Activated T-helper 1 cell treated with anti-CD3 and anti-CD28 coated beads, Interleukin-12 subunit alpha, Interleukin-12 subunit beta, Interleukin-2, Interleukin-4 antibody, amounts not matched to agents 30 ng/mL and 10 ng/mL and 1 ng/mL, durations not matched to agents 14 hours and 24 hours and 36 hours (primary cell): ENCODE data around the gene PRSS48. TPM values are rescaled to one million over a fixed set of nuclear protein-coding genes. Genes with fewer than 3 reads are reported as not detected.
"Not testable (repeated sequence)": the region's sequence is repeated elsewhere in the genome, so short reads cannot be mapped to it uniquely, and the experiment has no call there.

Source experiments
- DNase-seq: peaks from one replicate; pipeline ENCODE4 v3.0.0; 2021; ENCODE audit warnings: low spot score
- H3K27ac Mint-ChIP-seq: one replicate; pipeline ENCODE4 v1.8.0; 2021; ENCODE audit warnings: mild to moderate bottlenecking, mixed read lengths
- H3K27me3 Mint-ChIP-seq: one replicate; pipeline ENCODE4 v1.8.0; 2022; ENCODE audit warnings: mild to moderate bottlenecking, moderate library complexity, mixed read lengths; ENCODE audit not compliant: insufficient read depth
- H3K36me3 Mint-ChIP-seq: one replicate; pipeline ENCODE4 v1.8.0; 2021; ENCODE audit warnings: low read depth, mixed read lengths
- H3K4me1 Mint-ChIP-seq: one replicate; pipeline ENCODE4 v1.8.0; 2021; ENCODE audit warnings: low read depth, mixed read lengths
- H3K4me3 Mint-ChIP-seq: one replicate; pipeline ENCODE4 v1.8.0; 2021; ENCODE audit warnings: mild to moderate bottlenecking, moderate library complexity, mixed read lengths
- H3K9me3 Mint-ChIP-seq: one replicate; pipeline ENCODE4 v1.8.0; 2021; ENCODE audit warnings: mixed read lengths
- intact Hi-C: fragments of 100-400 bp; cut with micrococcal nuclease; formaldehyde crosslinking; loops from one replicate; pipeline ENCODE4 v1.15.1; 2024
- total RNA-seq: library from RNA; stranded (reverse); gene quantifications from 2 replicates; pipeline ENCODE4 v1.2.3, GENCODE V29; 2022

The PRSS48 gene
- total RNA-seq, 1 donor from 2014 or later: not detected

GRCh38 chr4:151267822-151268535 lies 9.0 kb upstream of the PRSS48 start:
- intact Hi-C loops: no loop called here
- H3K27me3 Mint-ChIP-seq: peaks cover 4% of the 10 kb centered on the region
- H3K4me3 Mint-ChIP-seq: no peak overlapping the region
- no peak for DNase-seq
- H3K27ac Mint-ChIP-seq: no peak overlapping the region
- no peaks in the 10 kb centered on the region for H3K4me1 Mint-ChIP-seq
- no peaks in the 10 kb centered on the region for H3K36me3 Mint-ChIP-seq
- no peaks in the 10 kb centered on the region for H3K9me3 Mint-ChIP-seq

DNA sequence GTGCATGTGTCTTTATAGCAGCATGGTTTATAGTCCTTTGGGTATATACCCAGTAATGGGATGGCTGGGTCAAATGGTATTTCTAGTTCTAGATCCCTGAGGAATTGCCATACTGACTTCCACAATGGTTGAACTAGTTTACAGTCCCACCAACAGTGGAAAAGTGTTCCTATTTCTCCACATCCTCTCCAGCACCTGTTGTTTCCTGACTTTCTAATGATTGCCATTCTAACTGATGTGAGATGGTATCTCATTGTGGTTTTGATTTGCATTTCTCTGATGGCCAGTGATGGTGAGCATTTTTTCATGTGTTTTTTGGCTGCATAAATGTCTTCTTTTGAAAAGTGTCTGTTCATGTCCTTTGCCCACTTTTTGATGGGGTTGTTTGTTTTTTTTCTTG lies 8.1 kb upstream of the PRSS48 start:
- DNase-seq, H3K27ac Mint-ChIP-seq, intact Hi-C loops: not testable (repeated sequence)

DNA sequence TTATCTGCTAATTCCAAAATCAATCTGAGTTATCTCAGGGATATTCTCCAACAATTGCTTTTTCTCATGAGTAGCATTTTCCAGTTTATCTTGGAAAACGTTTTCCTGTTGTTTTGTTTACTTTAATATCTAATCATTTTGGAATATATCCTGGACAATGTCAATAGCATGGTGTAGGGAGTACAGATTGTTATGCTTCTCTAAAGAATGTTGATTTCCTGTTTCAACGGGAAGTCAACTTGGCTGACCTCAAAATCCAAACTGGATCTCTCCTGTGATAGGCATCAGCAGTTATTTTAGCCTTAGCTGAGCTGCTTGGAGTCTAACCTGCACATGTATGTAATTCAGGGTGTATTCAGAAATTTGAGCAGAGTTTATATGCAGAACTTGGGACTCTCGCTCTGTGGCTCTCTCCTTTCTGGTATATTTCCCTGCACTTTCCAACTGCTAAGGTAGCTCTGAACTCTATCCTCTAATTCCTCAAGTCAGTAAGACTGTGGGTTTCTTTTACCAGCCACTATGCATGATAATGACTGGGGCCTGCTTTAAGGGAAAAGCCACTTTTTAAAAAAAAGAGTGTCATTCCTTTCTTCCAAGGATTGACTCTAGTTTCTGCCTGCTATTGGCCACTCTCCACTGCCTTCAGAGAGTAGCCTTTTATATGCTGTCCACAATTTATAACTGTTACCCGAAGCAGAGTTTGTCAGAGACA lies 7.7 kb downstream of the PRSS48 start:
- Mint-ChIP-seq H3K4me1 (no peaks in the 10 kb centered on the region), H3K36me3 (no peaks in the 10 kb centered on the region), H3K27me3 (peaks cover 6% of the 10 kb centered on the region), H3K27ac (no peak overlapping the region), H3K4me3 (no peak overlapping the region), H3K9me3 (peaks cover 6% of the 10 kb centered on the region)
- intact Hi-C loops: no loop called here
- DNase-seq: no peak

More for the DNA sequence above, 8.1 kb upstream of the PRSS48 start:
- not testable (repeated sequence) for H3K27me3 Mint-ChIP-seq, H3K4me1 Mint-ChIP-seq, H3K4me3 Mint-ChIP-seq, H3K9me3 Mint-ChIP-seq, H3K36me3 Mint-ChIP-seq

GRCh38 chr4:151287409-151287808 lies 10.4 kb downstream of the PRSS48 start:
- DNase-seq: no peak
- Mint-ChIP-seq H3K27ac (no peak overlapping the region), H3K4me3 (no peak overlapping the region), H3K36me3 (no peaks in the 10 kb centered on the region), H3K4me1 (no peaks in the 10 kb centered on the region), H3K9me3 (peaks cover 6% of the 10 kb centered on the region), H3K27me3 (peaks cover 2% of the 10 kb centered on the region)
- intact Hi-C loops: no loop called here

- H3K27me3 Mint-ChIP-seq: peaks cover 2% of the 10 kb centered on the region
- intact Hi-C loops: no loop called here
- no peaks in the 10 kb centered on the region for H3K36me3 Mint-ChIP-seq
- H3K9me3 Mint-ChIP-seq: no peaks in the 10 kb centered on the region
- no peaks in the 10 kb centered on the region for H3K4me1 Mint-ChIP-seq
- no peak overlapping the region for H3K4me3 Mint-ChIP-seq
- H3K27ac Mint-ChIP-seq: no peak overlapping the region
- no peak for DNase-seq
These were observed 14.5 kb downstream of the PRSS48 start for GRCh38 chr4:151291485-151291884.

GRCh38 chr4:151292038-151292437 lies 15.1 kb downstream of the PRSS48 start:
- no peaks in the 10 kb centered on the region for H3K4me1 Mint-ChIP-seq
- intact Hi-C loops: no loop called here
- no peak for DNase-seq
- no peak overlapping the region for H3K27ac Mint-ChIP-seq
- no peak overlapping the region for H3K4me3 Mint-ChIP-seq
- H3K27me3 Mint-ChIP-seq: peaks cover 2% of the 10 kb centered on the region
- no peaks in the 10 kb centered on the region for H3K9me3 Mint-ChIP-seq
- H3K36me3 Mint-ChIP-seq: no peaks in the 10 kb centered on the region

DNA sequence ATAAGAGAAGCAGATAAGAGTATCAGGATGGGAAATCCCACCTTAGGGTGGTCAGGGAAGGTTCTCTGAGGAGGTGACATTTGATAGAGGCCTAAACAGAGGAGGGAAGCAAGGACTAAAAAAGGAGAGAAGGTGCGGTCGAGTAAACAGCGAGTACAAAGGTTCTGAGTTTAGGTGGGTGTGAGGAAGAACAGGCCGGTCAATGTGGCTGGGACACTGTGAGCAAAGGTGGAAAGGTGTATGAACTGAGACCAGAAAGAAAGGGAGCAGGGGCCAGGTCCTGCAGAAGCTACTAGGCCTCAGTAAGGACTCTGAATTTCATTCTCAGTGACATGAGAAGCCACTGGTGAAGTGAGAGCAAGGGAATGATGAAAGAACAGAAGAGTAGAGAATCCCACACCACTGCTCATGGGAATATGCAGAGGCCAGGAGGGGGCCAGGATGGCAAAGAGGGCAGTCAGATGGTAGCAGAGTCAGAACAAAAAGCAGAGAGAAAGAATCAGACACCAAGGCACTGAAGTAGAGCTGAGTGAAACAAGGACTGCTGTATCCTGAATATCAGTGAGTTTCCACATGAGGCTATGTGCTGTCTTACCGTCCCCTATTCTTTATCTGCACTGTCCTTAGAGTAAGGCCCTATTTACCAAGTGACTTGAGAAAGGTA lies 18.0 kb downstream of the PRSS48 start:
- Mint-ChIP-seq H3K27me3 (peaks cover 2% of the 10 kb centered on the region), H3K4me1 (no peaks in the 10 kb centered on the region), H3K27ac (no peak overlapping the region), H3K4me3 (no peak overlapping the region), H3K9me3 (no peaks in the 10 kb centered on the region), H3K36me3 (no peaks in the 10 kb centered on the region)
- intact Hi-C loops: no loop called here
- DNase-seq: no peak

DNA sequence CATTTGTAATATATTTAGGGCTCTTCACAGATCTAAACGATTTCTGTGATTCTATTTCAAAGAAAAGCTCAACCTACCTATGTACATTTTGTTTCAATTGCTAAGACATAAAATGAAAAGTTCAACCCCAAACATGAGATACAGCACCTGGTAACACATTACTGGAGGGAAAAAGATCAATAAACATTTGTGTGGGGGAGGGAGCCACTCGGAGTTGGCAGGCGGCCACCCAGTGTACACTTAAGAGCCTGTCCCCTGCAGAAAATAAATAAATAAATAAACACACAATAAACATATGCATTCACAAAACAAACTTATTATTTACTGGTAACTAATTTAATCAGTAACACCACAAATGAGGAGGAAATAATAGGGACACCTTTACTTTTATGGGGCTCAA lies 19.3 kb downstream of the PRSS48 start:
- intact Hi-C loops: no loop called here
- no peak overlapping the region for H3K27ac Mint-ChIP-seq
- no peaks in the 10 kb centered on the region for H3K27me3 Mint-ChIP-seq
- DNase-seq: no peak
- no peak overlapping the region for H3K4me3 Mint-ChIP-seq
- no peaks in the 10 kb centered on the region for H3K9me3 Mint-ChIP-seq
- H3K4me1 Mint-ChIP-seq: no peaks in the 10 kb centered on the region
- H3K36me3 Mint-ChIP-seq: no peaks in the 10 kb centered on the region

- no peaks in the 10 kb centered on the region for H3K4me1 Mint-ChIP-seq
- no peak overlapping the region for H3K4me3 Mint-ChIP-seq
- peaks cover 2% of the 10 kb centered on the region for H3K27me3 Mint-ChIP-seq
- H3K36me3 Mint-ChIP-seq: no peaks in the 10 kb centered on the region
- peaks cover 3% of the 10 kb centered on the region for H3K9me3 Mint-ChIP-seq
- intact Hi-C loops: no loop called here
- DNase-seq: no peak
- no peak overlapping the region for H3K27ac Mint-ChIP-seq
These were observed 20.2 kb downstream of the PRSS48 start for GRCh38 chr4:151297170-151297569.

DNA sequence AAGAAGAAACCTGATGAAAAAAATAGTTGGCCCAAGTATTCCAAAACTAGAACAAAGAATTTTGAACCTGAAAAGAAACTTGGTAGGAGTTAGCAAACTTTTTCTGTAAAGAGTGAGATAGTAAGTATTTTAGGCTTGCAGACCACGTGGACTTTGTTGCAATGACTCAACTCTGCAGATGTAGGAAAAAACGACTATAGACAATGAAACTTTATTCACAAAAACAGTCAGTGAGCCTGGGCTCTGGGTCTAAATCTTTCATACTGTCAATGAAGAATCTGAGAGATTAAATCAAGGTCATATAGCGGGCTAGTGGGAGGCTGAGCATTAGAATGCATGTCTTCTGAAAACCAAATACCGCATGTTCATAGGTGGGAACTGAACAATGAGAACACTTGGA lies 25.5 kb downstream of the PRSS48 start:
- no peak for DNase-seq
- Mint-ChIP-seq H3K4me1 (no peaks in the 10 kb centered on the region), H3K36me3 (no peaks in the 10 kb centered on the region), H3K4me3 (no peak overlapping the region), H3K9me3 (peaks cover 3% of the 10 kb centered on the region), H3K27ac (no peak overlapping the region), H3K27me3 (peaks cover 10% of the 10 kb centered on the region)
- intact Hi-C loops: no loop called here

GRCh38 chr4:151304226-151304625 lies 27.3 kb downstream of the PRSS48 start:
- H3K4me1 Mint-ChIP-seq: no peaks in the 10 kb centered on the region
- H3K4me3 Mint-ChIP-seq: no peak overlapping the region
- peaks cover 10% of the 10 kb centered on the region for H3K27me3 Mint-ChIP-seq
- intact Hi-C loops: no loop called here
- H3K27ac Mint-ChIP-seq: no peak overlapping the region
- H3K36me3 Mint-ChIP-seq: no peaks in the 10 kb centered on the region
- DNase-seq: no peak
- H3K9me3 Mint-ChIP-seq: peaks cover 3% of the 10 kb centered on the region

DNA sequence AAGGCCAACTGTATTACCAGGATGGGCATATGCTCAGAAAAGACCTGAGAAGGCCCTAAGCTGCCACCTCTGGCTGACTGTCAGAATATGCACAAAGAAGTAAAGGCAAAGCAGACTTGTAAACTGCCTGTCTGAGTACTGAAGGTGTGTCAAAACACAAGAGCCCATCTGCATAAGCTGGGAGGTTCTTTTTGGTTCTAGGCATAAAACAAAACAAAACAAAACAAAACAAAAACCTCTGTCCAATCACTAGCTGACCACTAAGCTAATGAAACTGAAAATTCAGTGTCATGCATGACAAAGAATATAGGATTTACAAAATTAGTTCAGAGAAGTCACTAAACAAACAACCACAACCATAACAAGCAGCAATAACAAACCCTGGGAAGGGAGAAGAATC lies 27.8 kb downstream of the PRSS48 start:
- no peaks in the 10 kb centered on the region for H3K36me3 Mint-ChIP-seq
- DNase-seq: no peak
- H3K27me3 Mint-ChIP-seq: peaks cover 10% of the 10 kb centered on the region
- no peak overlapping the region for H3K4me3 Mint-ChIP-seq
- no peak overlapping the region for H3K27ac Mint-ChIP-seq
- H3K9me3 Mint-ChIP-seq: peaks cover 3% of the 10 kb centered on the region
- no peaks in the 10 kb centered on the region for H3K4me1 Mint-ChIP-seq
- intact Hi-C loops: no loop called here

GRCh38 chr4:151310124-151310728 lies 33.3 kb downstream of the PRSS48 start:
- Mint-ChIP-seq H3K4me1 (no peaks in the 10 kb centered on the region), H3K9me3 (no peaks in the 10 kb centered on the region), H3K36me3 (no peaks in the 10 kb centered on the region), H3K27me3 (peaks cover 2% of the 10 kb centered on the region), H3K27ac (no peak overlapping the region), H3K4me3 (no peak overlapping the region)
- DNase-seq: no peak
- intact Hi-C loops: no loop called here
